GM13976 (cell line): Measurements from ENCODE around the gene GALNT2.

Source experiments
- DNase-seq: peaks from one replicate; pipeline ENCODE4 v3.0.0; 2012; ENCODE audit warnings: low spot score
- CTCF ChIP-seq: IDR thresholded peaks from 2 replicates; pipeline ENCODE4 v1.5.1; 2012; ENCODE audit warnings: borderline replicate concordance, mild to moderate bottlenecking; ENCODE audit not compliant: insufficient read depth; ENCODE audit errors: extremely low read depth, missing control alignments, control extremely low read depth
- in situ Hi-C: fragments of 300-500 bp; cut with MboI; formaldehyde crosslinking; loops from one replicate; pipeline ENCODE4 v1.12.0; 2022; ENCODE audit warnings: low sequenced_read_pairs, mixed read lengths, inconsistent platforms; ENCODE audit not compliant: unreplicated experiment

Gene GALNT2

GRCh38 chr1:230091473-230092231, 24.6 kb downstream of the GALNT2 start:
- in situ Hi-C loops: no loop called here
- no peak for TF ChIP-seq CTCF
- DNase-seq: no peak

- no peak for DNase-seq
- in situ Hi-C loops: no loop called here
- no peak for TF ChIP-seq CTCF
Measured at GRCh38 chr1:230094746-230095145, 27.7 kb downstream of the GALNT2 start.

GRCh38 chr1:230095938-230096337, 28.9 kb downstream of the GALNT2 start:
- in situ Hi-C loops: no loop called here
- no peak for TF ChIP-seq CTCF
- DNase-seq: no peak

- DNase-seq: no peak
- in situ Hi-C loops: no loop called here
- TF ChIP-seq CTCF: no peak
Measured at GRCh38 chr1:230097370-230097769, 30.3 kb downstream of the GALNT2 start.

- no peak for TF ChIP-seq CTCF
- no peak for DNase-seq
- in situ Hi-C loops: no loop called here
Measured at GRCh38 chr1:230098723-230099122, 31.7 kb downstream of the GALNT2 start.

- DNase-seq: no peak
- in situ Hi-C loops: no loop called here
- TF ChIP-seq CTCF: no peak
Measured at GRCh38 chr1:230099465-230099864, 32.4 kb downstream of the GALNT2 start.
